Suppressor macrophage treated with lipopolysaccharide for 4 hours (primary cell): ENCODE data around the gene FBLN2.

Experiments
- DNase-seq: peaks from one replicate; pipeline ENCODE4 v3.0.0-alpha.2; 2020

FBLN2 gene

DNA sequence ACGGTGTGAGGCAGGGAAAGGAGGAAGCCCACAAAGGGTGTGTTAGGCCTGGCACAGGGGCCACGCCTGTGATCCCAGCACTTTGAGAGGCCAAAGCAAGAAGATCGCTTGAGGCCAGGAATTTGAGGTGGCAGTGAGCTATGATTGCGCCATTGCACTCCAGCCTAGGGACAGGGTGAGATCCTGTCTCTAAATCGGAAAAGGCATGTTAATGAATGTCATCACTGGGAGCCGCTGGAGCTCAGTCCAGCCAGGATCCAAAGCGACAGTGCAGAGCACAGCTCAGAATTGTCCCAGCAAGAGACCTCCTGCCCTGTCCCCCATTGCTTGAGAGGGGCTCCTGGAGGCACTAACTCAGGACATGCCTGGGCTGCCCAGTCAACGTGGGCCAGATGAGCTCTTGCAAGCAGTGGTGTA lies 15.0 kb upstream of the FBLN2 start:
- DNase-seq: no peak

- DNase-seq: no peak
Observed at GRCh38 chr3:13535526-13535875, 13.4 kb upstream of the FBLN2 start.

- no peak for DNase-seq
Observed at GRCh38 chr3:13535905-13536304, 13.0 kb upstream of the FBLN2 start.

DNA sequence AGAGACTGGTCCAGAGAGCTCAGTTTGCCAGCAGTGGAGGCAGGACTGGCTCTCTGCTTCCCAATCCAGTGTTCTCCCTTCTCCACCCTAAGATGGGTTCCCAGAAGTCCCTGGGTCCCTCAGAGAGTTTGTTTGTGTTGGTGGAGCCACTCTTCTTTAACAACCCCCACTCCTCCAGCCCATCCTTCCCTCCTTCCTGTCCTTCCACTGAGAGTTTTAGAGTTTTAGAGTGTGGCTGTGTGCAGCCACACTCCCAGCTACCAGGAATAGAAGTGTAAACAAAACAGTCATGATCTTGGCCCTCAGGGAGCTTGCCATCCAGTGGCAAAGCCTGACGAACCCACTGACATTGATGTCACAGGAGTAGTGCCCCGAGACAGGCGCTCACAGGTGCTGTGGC lies 12.5 kb upstream of the FBLN2 start:
- no peak for DNase-seq

DNA sequence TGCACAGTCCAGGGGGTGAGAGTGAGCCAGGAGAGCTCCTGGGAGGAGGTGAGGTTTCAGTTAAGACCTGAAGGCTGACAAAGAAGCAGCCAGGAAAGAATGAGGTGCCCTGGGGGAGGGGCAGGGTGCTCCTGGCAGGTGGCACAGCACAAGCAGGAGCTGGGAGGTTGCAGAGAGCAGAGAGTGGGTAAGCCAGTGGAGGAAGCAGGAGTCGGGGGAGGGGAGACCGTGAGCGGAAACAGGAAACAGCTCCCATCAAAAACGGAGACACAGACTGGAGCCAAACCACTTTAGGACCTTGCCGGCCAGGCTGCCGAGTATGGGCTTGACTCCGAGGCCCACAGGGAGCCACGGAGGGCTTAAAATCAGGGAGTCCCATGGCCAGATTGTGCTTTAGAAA lies 12.1 kb upstream of the FBLN2 start:
- DNase-seq: no peak

GRCh38 chr3:13537244-13537908 lies 11.5 kb upstream of the FBLN2 start:
- DNase-seq: no peak

- DNase-seq: no peak
Observed at GRCh38 chr3:13537909-13538296, 11.0 kb upstream of the FBLN2 start.

GRCh38 chr3:13538520-13539291 lies 10.2 kb upstream of the FBLN2 start:
- DNase-seq: no peak

- DNase-seq: no peak
Observed at GRCh38 chr3:13539292-13539638, 9.7 kb upstream of the FBLN2 start.

DNA sequence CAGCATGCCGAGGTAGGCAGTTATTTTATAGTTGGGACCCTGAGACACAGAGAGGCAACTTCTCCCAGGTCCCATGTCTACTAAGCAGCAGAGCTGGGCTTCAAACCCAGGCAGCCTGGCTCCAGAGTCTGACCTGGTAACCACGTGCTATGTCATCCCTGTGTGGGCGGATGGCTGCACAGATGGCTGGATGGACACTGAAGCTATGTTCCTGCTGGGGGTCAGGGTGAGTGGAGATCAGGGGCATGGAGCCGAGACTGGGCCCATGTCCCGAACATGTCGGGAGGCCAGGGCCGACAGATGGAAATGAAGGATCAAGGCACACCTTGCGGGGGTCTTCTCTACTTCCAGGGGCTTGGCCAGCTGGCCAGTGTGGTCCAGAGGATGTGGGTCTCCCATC lies 9.3 kb upstream of the FBLN2 start:
- peak; percentile 2 for DNase-seq

GRCh38 chr3:13540297-13540995 lies 8.5 kb upstream of the FBLN2 start:
- DNase-seq: no peak

- no peak for DNase-seq
Observed at GRCh38 chr3:13541691-13542090, 7.2 kb upstream of the FBLN2 start.

- DNase-seq: no peak
Observed at GRCh38 chr3:13542142-13542541, 6.8 kb upstream of the FBLN2 start.

- no peak for DNase-seq
Observed at GRCh38 chr3:13543253-13543652, 5.7 kb upstream of the FBLN2 start.

DNA sequence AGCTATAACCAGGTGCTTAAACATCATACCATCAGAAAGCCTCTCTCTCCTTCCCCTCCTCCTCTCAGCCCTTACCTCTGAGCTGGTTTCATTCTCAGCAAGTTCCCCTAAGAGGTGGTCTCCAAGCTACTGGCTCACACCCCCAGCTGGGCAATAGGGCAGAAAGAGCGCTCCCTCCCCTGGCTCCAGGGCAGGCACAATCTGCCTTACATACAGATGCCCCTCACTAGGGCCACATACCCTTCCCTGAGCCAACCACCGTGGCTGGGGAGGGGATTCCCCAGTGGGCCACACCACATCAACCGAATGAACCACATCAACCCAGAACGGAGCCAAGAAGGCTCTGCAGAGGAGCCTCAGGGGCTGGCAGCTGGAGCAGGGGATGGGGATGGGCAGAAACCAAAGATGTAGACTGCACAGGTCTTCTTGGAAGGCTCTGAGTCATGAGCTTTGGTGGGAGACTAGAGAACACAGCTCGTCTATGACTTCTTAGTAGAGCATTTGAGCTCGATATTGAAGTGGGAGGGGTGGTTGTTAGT lies 4.6 kb upstream of the FBLN2 start:
- no peak for DNase-seq

DNA sequence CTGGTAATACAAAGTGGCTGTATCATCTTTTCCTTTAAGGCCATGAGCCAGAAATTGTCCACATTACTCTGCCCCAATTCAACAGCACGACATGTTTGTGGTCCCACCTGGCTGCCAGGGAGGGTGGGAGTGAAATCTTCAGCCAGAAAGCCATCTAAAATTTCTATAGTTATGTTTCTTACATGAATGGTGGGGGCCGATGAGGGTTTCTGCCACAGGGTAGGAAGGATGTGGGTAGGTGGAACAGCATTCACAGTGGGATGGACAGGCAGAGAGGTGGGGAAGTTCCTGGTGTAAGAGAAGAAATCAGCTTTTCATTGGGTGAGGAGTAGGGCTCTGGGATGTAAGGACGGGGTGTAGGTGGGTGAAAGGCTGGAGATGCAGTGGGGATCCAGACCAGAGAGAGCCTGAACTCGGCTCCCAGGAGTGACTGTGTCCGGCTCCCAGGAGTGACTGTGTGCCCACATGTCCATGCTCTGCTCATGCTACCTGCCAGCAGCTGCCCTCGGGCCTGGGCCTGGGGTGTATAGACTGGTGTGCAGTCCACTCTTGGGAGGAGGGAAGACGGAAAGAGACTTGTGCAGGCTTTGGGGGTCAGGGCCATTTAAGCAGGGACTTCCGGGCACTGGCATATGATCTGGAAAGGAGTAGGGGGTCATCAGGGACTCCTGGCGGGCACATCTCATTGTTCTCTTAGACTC lies 3.8 kb upstream of the FBLN2 start:
- DNase-seq: no peak

DNA sequence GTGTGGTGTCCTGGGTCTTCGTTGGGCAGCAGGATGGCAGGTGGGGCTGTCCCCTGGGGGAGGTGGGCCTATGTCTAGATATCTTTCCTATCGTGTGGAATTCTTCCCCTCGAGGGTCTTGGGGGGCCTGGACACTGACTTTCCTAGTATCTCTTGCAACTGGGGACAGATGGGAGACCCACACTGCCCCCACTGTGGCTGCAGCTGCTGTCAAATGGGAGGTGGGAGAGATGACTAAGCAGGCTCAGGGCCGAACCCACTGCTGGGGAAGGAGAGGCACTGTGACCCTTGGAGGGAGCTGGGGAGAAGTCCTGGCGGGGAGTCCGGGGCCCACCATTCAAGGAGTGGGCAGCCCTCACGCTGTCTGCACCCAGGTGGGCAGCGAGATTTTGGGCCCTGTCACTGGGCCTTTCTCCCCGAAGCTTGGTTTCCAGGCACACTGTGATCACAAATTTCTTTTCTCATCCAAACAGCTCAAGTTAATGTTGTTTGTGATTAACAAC lies 2.9 kb upstream of the FBLN2 start:
- DNase-seq: no peak

DNA sequence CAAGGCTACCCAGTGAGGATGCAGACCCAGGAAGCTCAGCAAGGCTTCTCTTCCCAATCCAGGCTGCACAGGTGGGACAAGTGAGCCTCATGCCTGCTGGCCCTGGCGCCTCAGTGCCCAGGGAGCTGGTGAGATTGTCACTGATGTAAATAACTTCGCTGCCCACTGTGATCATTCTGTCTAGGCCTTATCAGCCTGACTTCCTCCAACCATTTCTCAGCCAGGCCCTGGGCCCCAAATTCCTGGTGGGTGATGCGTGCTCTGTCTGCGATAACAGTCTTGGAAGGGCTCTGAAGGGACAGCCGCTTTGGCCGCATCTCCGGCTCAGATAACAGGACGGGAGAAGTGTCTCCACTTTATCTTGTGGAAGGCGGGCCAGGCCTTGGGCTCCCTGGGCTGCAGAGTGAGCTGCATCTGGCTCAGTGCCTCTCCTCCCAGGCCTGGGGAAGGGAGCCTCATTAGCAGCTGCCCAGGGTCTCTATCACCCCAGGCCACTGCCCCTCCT lies 2.2 kb upstream of the FBLN2 start:
- no peak for DNase-seq

DNA sequence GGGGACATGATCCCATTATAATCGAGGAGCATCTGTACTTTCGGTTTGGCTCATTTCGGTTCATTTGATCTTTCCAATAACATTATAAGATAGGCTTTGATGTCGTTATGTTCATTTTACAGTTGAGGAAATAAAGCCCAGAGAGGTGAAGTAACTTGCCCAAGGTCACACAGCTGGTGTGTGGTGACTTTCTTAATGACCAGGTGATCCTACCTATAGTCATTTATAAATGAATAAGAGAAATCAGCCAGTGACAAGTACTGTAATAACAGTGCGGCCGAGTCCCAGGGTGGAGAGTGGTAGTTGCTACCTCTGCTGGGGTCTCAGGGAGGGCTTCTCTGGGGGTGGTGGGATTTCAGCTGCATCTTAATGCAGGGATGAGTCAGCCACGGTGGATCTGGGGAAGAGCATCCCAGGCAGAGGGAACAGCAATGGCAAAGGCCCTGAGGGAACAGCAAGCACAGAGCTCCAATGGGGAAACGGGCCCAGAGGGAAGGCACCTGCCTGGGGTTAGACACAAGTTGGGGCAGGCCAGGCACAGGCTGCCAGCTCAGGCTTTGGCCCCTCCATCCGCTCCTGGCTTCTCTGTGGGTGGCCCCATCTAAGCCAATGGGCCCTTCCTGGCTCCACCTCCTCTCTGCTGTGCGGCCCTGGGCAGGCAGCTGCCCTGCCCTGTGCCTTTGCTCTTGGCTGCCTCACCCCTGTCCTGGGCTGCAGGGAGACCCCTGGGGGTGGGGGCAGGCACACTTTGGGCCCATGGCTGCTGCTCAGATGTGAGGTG lies 1.1 kb upstream of the FBLN2 start:
- no peak for DNase-seq

DNA sequence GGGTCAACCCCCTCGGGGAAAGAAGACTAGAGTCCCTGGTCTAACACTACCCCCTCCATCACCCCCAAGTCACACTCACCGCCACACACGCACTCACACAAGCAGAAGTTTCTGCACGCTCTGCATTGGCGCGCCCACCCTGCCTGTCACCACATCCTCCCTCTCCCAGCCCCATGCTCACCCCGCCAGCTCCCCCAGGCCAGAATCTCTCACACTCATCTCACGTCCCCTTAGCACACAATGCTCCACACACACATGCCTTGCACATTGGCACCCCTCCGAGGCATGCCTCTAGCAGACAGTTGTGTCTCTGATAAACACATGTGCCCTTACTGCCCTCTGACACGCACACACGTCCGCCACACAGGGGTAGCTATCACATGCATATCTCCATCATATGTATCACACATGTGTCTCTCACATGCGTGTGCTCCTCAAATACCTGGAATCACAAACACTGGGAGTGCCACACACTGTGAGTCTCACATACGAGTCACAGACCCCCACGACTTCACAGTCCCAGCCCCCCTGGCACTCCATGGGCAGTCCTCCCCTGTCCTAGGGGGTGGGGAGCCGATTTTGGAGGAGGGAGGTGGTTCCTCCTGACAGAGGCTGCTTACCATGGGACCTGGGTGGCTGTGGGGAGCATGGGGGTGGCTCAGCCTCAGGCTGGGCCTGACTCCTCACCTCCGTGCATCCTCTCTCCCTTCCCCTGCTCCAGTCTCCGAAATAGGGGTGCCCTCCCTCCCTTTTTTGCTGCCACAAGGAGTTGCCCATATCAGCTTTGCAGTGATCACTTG lies 898 bp downstream of the FBLN2 start:
- DNase-seq: no peak

DNA sequence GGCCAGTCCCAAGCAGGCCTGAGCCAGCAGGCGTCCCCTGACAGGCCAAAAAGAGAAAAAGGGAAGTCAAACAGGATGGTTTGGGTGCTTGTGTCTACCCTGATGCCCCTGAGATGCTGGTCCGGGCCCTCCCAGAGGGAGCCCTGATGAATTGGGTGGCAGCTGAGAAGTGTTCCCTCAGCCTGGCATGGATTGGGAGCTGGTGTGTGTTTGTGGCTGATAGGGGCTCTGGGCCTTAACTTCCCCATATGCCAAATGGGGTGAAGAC lies 1.4 kb downstream of the FBLN2 start:
- no peak for DNase-seq
